NCI-H1092 (cell line): ENCODE measurements around the gene CD69.

Experiments
- DNase-seq: peaks from one replicate; lab custom pipeline; 2025; lab: John Stamatoyannopoulos, UW

CD69 gene

DNA sequence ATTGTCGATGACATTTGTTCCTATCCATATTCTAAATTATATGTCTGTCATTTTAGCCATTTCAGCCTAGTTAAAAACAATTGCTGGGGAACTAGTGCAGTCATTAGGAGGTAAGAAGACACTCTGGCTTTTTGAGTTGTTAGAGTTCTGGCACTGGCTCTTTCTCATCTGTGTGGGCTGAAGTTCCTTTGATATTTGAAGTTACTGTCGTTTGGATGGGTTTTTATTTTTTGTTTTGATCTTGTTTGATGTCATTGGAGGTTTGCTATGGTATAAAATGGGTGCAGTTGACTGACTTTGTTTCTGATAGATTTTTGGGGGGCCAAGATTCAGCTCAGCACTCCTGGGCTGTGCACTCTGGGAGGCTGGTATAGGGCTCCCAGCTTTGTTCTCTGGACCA lies 20.7 kb upstream of the CD69 start:
- no peak for DNase-seq

DNA sequence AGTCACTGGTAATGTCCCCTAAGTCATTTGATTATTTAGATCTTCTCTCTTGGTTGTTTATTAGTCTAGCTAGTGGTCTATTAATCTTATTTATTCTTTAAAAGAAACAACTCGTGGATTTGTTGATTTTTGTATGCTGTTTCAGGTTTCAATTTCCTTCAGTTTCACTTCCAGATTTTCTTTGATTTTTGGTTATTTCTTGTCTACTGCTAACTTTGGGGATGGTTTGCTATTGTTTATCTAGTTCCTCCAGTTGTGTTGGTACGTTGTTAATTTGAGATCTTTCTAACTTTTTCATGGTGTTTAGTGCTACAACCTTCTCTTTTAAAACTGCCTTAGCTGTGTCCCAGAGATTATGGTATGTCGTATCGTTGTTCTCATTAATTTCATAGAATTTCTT lies 18.5 kb upstream of the CD69 start:
- DNase-seq: no peak

DNA sequence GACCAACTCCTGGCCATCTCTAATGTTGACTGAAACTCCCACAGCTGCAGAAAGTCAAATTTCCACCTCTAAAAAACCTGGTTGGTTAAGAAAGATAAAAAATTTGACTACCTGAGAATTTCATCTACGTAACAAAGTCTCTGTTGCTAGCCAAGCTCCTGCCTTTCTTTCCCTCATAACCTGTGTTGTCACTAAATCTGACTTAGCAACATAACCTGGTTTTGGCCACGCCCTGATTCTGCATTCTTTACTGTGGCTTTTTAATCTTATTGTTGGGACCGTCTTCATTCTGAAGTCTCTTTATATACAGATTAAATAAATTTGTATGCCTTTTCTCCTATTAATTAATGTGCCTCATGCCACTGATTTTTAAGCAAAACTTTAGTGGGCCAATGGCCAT lies 16.1 kb upstream of the CD69 start:
- no peak for DNase-seq

DNA sequence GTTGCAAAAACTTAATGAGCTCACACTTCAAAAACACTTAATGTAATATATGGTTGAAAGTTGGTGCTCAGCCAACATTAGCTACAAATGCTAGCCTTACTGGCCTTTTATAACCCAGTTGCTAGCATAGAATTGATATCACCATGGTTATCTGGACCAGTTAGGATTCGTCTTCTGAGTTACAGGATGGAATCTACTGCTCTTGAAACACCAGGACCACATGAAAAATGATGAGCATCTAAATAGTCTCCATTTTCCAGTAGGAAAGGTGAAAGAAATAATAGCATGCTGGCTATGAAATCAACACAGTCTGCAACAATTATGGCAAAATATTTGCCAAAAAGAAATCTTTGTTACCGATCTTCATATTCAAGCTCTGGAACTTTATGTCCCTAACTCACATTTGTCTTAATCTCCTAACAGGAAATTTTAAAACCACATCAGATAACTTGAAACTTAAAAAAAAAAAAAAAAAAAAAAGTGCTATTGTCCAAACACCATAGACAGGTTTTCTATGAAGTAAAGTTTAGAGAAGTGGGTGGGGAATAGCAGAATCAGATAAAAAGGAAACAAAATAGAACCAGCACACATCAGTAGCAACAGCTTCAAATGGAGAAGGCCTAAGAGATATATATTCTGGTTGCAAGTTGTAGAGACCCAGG lies 12.6 kb upstream of the CD69 start:
- no peak for DNase-seq

DNA sequence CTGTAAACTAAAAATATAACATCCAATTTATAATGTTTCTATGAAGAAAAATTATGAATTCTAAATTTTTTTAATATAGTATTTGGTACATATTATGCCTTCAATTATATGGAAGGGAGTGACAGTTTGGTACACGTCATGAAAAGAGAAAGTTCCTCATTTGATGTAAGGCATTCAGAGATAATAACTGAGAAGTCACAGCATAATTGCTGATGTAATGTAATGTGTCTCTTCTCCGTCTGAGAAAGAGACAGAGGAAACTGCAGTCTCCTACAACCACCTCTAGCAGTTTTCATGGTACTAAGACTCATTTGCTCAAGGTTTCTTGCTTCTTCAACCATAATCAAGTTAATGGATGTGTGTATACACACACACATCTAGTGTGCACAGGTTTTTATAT lies 2.3 kb upstream of the CD69 start:
- no peak for DNase-seq

DNA sequence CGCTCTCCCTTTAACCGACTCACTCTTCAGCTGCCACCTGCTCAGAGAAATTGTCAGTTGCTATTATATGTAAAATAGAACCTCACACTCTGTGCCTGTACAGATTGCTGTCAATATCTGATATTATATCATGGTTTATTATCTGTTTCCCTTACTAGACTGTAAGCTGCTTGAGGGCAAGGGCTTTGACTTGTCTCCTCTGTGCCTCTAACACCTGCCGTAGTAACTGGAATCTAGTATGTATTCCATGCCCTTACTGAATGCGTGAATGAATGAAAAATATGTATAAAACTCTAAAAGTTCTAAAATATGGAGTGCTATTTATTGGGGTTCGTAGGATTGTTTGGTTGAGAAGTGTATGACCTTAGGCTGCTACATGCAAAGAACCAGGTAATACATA lies 1.7 kb upstream of the CD69 start:
- DNase-seq: no peak

DNA sequence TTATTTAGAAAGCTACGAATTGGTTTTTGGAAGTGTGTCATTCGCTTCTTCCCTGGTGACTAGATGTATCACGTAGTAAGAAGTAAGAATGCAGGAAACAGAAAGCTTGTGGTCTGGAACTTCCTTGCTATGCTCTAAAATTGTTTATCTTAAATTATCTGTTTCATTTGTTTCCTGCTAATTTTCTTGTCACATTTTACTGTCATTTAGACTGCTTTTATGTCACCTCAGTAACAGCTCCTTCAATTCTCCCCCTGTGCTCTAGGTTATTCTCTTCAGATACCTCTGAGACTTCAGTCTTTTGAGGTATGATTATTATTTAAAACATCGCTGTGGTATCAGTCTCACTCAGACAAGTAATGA lies 699 bp upstream of the CD69 start:
- no peak for DNase-seq

DNA sequence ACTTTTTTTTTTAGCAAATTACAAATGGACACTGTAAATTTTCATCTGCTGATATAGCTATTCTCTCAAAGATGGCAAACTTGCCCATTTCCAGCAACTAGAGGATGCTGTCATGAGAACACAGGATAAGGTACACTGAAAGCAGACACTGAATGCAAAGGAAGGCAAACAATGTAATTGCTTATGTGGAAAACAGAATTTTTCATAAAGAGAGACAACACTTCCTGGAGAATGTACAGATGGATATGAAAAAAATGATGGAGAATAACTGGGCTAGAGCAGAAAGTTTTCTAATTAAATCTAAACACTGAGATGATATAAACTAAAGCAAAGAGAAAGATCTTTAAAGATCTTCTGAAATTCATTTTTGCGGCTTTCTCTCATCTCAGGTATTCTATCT lies 581 bp downstream of the CD69 start:
- no peak for DNase-seq

DNA sequence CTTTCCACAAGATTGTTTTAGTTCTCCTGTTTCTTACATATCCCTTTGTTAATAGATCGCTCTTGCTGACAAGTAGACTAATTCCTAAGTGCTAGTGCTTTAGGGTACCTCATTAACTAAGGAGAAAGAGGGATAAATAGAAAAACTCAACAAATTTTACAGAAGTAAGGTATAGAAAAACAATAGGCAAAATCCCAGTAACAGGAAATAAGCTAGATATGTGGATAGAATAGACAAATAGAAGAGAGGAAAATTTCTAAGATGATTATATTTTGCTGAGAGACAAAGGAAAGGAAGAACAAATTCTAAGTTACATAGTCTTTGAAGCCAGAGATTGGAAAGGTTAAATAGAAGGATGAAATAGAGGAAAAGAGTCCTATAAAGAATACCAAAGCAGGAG lies 1.0 kb downstream of the CD69 start:
- DNase-seq: no peak

DNA sequence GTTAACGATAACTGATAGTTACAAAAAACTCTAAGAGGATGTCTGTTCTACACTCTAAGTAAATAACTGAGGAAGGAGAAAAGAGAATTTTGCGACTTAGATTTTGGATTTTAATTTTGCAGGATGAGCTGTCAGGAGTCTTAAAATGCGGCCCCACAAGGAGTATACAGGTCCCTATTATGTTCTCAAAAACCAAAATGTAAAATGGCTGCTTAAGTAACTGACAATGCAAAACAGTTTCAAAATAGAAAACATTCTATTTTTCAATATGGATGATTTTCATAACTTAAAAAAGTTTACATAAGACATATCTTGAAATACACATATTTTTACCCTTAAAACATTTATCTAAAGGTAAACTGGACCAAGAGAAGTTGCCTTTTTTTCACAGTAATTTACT lies 2.6 kb downstream of the CD69 start:
- no peak for DNase-seq

DNA sequence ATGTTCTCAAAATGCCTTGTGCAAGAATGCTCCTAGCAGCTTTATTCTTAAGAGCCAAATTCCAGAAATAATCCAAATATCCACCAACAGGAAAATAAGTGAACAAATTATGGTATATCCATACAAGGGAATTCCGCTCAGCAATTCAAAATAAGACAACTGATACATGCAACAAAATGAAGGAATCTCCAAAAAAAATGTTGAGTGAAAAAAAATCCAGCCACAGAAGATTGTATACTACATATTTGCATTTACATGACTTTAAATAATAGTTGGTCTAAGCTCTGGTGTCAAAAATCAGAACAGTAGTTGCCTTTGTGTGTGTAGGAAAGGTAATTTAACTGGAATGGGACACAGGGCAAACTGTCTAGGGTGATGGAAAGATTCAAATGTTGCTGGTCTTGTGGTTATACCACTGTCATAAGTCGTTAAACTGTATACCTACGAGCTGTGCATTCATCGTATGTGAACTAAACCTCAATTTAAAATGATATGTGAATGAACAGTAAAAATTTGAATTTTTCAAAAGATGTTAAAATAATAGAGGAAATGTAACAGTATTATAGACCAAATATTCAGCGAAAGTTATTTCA lies 3.2 kb downstream of the CD69 start:
- DNase-seq: no peak

DNA sequence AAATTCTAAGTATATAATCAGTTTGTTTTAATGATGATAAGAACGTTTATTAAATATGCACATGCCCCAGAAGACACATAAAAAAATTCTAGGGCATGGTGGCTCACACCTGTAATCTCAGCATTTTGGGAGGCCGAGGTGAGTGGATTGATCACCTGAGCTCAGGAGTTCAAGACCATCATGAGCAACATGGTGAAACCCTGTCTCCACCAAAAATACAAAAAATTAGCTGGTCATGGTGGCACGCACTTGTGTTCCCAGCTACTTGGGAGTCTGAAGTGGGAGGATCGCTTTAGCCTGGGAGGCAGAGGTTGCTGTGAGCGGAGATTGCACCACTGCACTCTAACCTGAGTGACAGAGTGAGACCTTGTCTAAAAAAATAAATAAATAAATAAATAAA lies 4.0 kb downstream of the CD69 start:
- no peak for DNase-seq

DNA sequence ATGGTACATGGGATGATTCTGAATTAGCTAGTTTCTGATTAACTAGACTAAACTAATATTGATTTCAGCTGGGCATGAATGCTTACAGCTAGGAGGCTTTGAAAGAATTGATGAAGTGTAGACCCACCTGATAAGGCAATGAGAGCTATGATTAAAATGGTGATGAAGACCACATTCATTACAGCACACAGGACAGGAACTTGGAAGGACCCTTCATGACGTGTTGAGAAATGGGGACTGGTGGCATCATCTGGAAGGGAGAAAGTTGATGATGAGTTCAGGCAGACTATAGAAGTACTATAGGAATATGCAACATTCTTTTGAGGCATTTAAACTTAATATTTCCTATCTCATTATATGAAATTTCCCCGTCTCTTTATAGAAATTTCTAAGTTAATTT lies 4.5 kb downstream of the CD69 start:
- no peak for DNase-seq

DNA sequence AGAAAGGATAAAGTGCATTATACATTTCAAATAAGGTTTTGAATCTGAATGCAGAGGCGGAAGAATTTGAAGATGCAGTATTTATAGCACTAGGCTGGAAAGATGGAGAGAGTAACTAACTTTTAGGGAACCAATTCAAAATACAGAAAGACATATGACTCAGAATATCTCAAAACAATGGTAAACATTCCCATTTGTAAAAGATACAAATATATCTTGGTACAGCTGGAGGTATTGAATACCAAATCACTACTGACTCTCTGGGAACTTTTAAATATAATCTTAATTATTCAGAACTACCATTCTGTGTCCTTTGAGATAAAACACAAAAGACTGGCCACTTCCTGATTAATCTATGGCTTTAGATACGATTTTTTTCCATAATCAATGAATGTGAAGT lies 5.1 kb downstream of the CD69 start:
- no peak for DNase-seq

DNA sequence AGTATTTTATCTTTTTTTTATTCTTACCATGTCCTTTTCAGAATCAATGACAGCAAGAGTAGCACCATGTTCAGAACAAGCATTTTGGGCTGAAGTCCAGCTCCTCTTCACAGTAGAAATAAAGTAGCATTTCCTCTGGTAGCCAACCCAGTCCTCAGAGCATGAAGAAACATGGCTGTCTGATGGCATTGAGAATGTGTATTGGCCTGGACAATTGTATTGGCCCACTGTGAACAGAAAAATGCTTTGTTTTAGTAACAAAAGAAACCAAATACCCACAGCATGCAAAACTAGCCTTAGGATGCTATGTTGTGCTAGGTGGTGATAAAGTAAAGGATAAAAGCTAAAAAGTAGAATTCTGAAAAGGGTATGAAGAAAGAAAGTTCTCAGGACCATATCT lies 5.7 kb downstream of the CD69 start:
- no peak for DNase-seq

DNA sequence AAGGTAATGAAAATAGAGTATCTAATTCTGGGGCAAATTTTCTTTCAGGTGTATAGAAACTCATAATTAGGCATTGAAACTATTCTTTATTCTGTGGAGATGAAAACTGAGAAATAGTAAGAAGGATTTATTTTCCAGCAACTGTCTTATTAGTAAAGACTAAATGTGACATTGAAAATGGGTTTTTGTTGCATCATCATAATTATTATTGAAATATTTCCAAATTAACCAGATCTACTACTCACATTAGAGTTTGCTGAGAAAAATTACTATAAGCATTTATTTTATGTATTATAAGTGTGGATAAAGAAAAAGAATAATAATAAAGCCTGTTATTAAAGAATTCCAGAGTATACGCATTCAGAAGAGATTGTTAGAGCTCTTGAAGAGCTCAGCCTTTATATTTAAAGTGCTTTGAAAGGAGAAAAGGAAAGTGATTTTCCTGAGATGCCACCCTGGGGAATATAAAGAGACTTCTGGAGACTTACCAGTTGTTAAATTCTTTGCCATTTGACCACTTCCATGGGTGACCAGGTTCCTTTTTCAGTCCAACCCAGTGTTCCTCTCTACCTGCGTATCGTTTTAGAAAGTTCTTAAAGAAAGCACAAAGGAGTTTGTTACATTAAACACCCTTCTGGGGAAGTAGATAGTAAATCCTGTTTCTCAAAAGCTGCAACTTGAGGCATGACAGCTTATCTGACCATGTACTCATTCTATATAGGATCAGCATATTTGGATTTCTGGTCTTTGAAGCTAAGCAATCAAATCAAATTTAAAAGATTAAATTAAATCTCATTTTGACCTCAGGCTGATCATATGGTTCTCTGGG lies 6.4 kb downstream of the CD69 start:
- DNase-seq: no peak

DNA sequence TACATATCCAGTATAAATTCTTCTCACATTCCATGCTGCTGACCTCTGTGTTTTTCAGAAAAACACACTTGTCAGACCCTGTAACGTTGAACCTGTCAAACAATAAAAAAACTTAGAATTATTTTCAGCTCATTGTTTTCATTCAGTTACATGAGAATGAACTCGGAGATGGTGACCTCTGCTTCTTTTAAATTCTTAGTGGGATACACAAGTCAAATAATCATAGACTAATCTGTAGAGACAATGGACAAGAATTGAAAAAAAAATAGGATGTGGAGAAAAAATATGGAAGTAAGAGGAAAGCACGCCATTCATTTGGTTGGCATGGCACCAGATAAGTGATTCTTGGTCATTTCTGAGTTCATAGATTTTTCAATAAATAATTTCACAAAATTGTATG lies 7.2 kb downstream of the CD69 start:
- DNase-seq: no peak

DNA sequence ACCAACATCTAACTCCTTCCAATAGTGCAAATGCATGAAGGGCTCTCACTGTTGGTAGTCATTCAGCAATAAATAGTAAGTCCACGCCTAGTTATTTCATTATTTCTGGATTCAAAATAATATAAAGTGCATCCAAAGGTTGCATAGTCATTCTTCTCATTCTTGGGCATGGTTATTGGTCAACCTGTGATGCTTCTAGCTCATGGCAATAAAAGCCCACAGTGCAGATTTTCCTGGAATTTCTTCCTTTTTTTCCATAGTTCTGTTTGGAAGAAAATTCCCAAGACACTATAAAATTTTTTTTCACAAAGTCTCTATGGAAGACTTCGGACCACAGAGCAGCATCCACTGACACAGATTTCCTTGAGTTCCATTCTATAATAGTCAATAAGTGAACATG lies 7.6 kb downstream of the CD69 start:
- no peak for DNase-seq

DNA sequence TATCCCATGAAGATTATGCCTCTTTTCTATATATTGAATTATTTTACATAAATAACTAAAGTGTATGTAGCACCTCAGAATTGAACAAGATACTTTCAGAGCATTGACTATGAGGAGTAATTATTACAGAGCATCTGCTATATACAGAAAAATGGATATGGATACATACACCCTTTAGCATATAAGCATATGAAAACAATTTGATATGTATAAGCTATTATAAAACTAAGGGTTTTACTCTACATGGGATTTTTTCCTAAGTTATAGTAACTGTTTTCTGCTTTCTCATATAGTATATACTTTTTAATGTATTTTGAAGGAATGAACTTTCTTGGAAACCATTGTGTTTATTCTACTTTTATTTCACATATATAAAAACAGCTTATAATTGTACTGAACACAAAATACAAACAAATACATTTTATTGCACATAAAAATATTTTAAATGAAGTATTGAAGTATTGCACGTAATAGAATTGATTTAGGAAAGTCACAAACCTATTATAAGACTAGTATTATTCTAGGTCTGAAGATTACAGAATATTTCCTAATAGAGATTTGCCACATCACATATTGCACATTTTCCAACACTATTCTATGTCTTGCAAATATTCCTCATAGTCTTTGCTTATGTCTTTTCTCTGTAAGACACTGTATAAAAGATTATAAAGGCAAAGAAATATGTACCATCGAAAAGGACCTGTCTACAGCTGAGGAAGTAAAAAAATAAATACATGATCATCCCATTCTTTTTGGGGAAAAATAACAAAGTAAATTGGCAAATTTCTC lies 8.4 kb downstream of the CD69 start:
- no peak for DNase-seq

DNA sequence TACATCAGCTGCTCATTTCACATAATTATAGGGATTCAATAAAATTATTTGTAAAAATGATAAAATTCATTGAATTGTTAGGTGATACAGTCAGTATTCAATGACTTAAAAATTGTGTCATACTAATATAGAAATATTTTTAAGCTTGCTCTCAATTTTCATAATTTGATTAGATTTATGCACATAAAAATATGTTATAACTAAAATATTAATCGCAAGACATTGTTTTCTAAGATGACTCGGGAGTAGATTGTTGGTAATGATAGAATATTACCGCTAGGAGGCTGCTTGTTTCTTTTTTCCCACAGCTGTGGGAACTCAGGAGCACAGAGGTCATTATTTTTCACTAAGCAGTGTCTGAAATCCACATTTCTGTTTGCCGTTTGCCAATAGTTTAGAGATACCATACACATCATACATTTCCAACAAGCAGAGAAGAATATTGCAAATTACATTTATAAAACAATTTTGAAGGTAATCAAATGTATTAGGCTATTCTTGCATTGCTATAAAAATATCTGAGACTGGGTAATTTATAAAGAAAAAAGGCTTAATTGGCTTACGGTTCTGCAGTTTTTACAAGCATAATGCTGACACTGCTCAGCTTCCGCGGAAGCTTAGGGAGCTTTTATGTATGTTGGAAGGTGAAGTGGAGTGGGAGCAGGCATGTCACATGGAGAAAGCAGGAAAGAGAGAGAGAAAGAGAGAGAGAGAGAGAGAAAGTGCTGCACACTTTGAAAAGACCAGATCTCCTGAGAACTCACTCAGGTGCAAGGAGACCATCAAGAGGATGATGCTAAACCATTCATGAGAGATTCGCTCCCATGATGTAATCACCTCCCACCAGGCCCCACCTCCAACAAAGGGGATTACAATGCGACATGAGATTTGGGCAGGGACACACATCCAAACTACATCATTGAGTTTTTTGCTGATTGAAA lies 9.2 kb downstream of the CD69 start:
- DNase-seq: no peak
